Upper lobe of right lung (tissue), 1 donor: Measurements from ENCODE around the gene ATF7. TPM values are rescaled to one million over a fixed set of nuclear protein-coding genes. Genes with fewer than 3 reads are reported as not detected.
A peak's percentile ranks its signal among the peaks of the same experiment; 100 is the strongest.
"Not testable (repeated sequence)": the region's sequence is repeated elsewhere in the genome, so short reads cannot be mapped to it uniquely, and the experiment has no call there.

Experiments
- ATAC-seq: fragments of 200-7000 bp; cut with Tn5 transposase; one replicate; pipeline ENCODE4 v1.9.1; 2020; ENCODE audit warnings: mild to moderate bottlenecking, moderate library complexity
- DNase-seq: peaks from one replicate; pipeline ENCODE4 v3.0.0-alpha.2; 2020
- H3K27ac ChIP-seq: fragments of 200-600 bp; one replicate; pipeline ENCODE4 v1.8.0; 2022
- H3K27me3 ChIP-seq: fragments of 200-600 bp; one replicate; pipeline ENCODE4 v1.8.0; 2022; ENCODE audit warnings: mild to moderate bottlenecking
- H3K36me3 ChIP-seq: fragments of 200-600 bp; one replicate; pipeline ENCODE4 v1.8.0; 2022
- H3K4me1 ChIP-seq: fragments of 200-600 bp; one replicate; pipeline ENCODE4 v1.8.0; 2022
- H3K4me3 ChIP-seq: fragments of 200-600 bp; one replicate; pipeline ENCODE4 v1.8.0; 2022; ENCODE audit warnings: mild to moderate bottlenecking
- H3K9me3 ChIP-seq: fragments of 200-600 bp; one replicate; pipeline ENCODE4 v1.8.0; 2022
- intact Hi-C: fragments of 100-400 bp; cut with DNase I; formaldehyde crosslinking; loops from one replicate; pipeline ENCODE4 v1.11.0; 2022
- total RNA-seq: library from RNA; stranded (reverse); fragmentation: NEBNext Ultra II Directional; extraction: Animal tissue kit (Norgen Biotek cat#: 25700); gene quantifications from one replicate; pipeline ENCODE4 v1.2.1, GENCODE V29; 2021
- TF ChIP-seq, protein P1 (sequence below): fragments of 200-600 bp; IDR thresholded peaks from one replicate; pipeline ENCODE4 v1.8.0; 2022; ENCODE audit warnings: antibody characterized with exemption
- donor health status: DM: no; HTN: yes; CAD: no; lungs with severe emphysema.

Gene ATF7
- total RNA-seq, 1 donor from 2014 or later = 54.0 TPM

GRCh38 chr12:53551889-53552291 is 74.3 kb downstream of the ATF7 start:
- intact Hi-C loops = no loop called here
- TF ChIP-seq, protein P1, sequence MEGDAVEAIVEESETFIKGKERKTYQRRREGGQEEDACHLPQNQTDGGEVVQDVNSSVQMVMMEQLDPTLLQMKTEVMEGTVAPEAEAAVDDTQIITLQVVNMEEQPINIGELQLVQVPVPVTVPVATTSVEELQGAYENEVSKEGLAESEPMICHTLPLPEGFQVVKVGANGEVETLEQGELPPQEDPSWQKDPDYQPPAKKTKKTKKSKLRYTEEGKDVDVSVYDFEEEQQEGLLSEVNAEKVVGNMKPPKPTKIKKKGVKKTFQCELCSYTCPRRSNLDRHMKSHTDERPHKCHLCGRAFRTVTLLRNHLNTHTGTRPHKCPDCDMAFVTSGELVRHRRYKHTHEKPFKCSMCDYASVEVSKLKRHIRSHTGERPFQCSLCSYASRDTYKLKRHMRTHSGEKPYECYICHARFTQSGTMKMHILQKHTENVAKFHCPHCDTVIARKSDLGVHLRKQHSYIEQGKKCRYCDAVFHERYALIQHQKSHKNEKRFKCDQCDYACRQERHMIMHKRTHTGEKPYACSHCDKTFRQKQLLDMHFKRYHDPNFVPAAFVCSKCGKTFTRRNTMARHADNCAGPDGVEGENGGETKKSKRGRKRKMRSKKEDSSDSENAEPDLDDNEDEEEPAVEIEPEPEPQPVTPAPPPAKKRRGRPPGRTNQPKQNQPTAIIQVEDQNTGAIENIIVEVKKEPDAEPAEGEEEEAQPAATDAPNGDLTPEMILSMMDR = no peak
- ATAC-seq (no peak), DNase-seq (no peak)
- Histone ChIP-seq H3K4me3 (no peak overlapping the region), H3K27me3 (no peaks in the 10 kb centered on the region), H3K36me3 (peaks cover 51% of the 10 kb centered on the region), H3K4me1 (no peaks in the 10 kb centered on the region), H3K27ac (no peak overlapping the region), H3K9me3 (no peaks in the 10 kb centered on the region)

- Histone ChIP-seq H3K36me3 (peaks cover 51% of the 10 kb centered on the region), H3K4me1 (no peaks in the 10 kb centered on the region), H3K27ac (no peak overlapping the region), H3K4me3 (no peak overlapping the region), H3K9me3 (no peaks in the 10 kb centered on the region), H3K27me3 (no peaks in the 10 kb centered on the region)
- intact Hi-C loops = no loop called here
- ATAC-seq = no peak
- TF ChIP-seq, protein P1 = no peak
- no peak for DNase-seq
Observed at GRCh38 chr12:53550595-53550994, 75.6 kb downstream of the ATF7 start.

DNA sequence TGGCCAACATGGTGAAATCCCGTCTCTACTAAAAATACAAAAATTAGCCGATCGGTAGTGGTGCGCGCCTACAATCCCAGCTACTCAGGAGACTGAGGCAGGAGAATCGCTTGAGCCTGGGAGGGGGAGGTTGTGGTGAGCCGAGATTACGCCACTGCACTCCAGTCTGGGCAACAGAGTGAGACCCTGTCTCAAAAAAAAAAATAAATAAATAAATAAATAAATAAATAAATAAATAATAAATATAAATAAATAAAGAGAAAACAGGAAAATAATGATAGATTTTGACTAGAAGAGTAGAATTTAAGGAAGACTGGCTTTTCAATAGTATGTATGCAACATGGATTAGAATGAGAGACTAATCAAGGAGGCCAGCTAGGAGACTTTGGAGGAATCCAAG is 76.1 kb downstream of the ATF7 start:
- intact Hi-C loops, ATAC-seq, H3K27ac ChIP-seq, DNase-seq, H3K9me3 ChIP-seq, H3K4me3 ChIP-seq, H3K27me3 ChIP-seq, H3K4me1 ChIP-seq: not testable (repeated sequence)
- peaks cover 51% of the 10 kb centered on the region for H3K36me3 ChIP-seq

DNA sequence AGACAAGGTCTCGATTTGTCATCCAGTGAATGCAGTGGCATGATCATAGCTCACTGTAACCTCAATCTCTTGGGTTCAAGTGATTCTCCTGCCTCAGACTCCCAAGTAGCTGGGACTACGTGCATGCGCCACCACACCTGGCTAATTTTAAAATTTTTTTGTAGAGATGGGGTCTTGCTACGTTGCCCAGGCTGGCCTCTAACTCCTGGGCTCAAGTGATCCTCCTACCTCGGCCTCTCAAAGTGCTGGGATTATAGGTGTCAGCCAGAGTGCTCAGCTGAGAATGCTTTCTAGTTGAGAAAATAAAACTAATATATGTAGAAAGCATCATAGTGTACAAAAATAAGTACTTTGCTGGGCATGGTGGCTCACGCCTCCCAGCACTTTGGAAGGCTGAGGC is 77.8 kb downstream of the ATF7 start:
- H3K27me3 ChIP-seq, H3K27ac ChIP-seq, H3K9me3 ChIP-seq, DNase-seq, H3K4me3 ChIP-seq, H3K4me1 ChIP-seq, ATAC-seq: not testable (repeated sequence)
- peaks cover 51% of the 10 kb centered on the region for H3K36me3 ChIP-seq
- intact Hi-C loops = loop anchor here (5.0 to 10.0 kb wide), 2 partner anchors 66 to 124 kb away; no protein-coding TSS in a partner anchor

- H3K4me1 ChIP-seq = peaks cover 19% of the 10 kb centered on the region
- DNase-seq (no peak), ATAC-seq (peak; percentile 94)
- H3K36me3 ChIP-seq = peaks cover 53% of the 10 kb centered on the region
- no peak overlapping the region for H3K4me3 ChIP-seq
- H3K27me3 ChIP-seq = no peaks in the 10 kb centered on the region
- H3K9me3 ChIP-seq = no peaks in the 10 kb centered on the region
- peak overlapping the region; percentile 47 for H3K27ac ChIP-seq
- intact Hi-C loops = loop anchor here (10.0 kb wide), 1 partner anchor 71 kb away; no protein-coding TSS in a partner anchor
- TF ChIP-seq, protein P1 = peak; percentile 75
Observed at GRCh38 chr12:53543539-53543938, 82.6 kb downstream of the ATF7 start.

DNA sequence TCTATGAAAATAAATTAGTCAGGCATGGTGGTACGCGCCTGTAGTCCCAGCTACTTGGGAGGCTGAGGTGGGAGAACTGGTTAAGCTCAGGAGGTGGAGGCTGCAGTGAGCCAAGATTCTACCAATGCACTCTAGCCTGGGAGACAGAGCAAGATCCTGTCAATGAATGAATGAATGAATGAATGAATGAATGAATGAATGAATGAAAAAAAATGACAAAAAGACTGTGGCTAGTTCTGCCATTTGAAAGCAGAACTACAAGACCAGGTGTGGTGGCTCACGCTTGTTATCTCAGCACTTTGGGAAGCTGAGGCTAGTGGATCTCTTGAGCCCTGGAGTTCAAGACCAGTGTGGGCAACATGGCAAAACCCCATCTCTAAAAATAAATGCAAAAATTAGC is 86.7 kb downstream of the ATF7 start:
- ATAC-seq (no peak), DNase-seq (no peak)
- peaks cover 19% of the 10 kb centered on the region for H3K4me1 ChIP-seq
- H3K36me3 ChIP-seq = peaks cover 74% of the 10 kb centered on the region
- intact Hi-C loops = no loop called here
- no peaks in the 10 kb centered on the region for H3K9me3 ChIP-seq
- TF ChIP-seq, protein P1 = no peak
- H3K27me3 ChIP-seq = no peaks in the 10 kb centered on the region
- H3K4me3 ChIP-seq = no peak overlapping the region
- no peak overlapping the region for H3K27ac ChIP-seq

DNA sequence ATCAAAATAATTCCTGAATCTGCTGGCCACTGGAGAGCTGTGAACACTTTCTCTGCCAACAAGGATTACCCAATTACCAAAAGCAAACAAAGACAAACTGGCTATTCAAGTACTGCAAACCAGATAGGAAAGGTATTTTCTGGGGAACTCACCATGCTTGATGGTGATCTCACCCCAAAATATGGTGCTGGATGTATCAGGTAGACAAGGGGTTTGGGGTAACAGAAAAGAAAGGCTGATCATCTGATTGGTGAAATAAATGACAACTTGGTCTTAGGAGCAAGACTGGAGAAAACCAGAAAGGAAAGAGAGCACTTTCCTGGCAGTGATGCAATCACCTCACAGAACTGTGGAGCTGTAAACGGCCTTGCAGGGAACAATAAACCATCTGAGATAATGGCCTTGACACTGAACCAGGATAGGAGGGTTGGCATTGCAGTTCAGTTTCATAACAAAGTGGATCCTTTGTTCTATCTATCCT is 87.9 kb downstream of the ATF7 start:
- no peaks in the 10 kb centered on the region for H3K27me3 ChIP-seq
- peaks cover 87% of the 10 kb centered on the region for H3K36me3 ChIP-seq
- intact Hi-C loops = no loop called here
- H3K4me3 ChIP-seq = no peak overlapping the region
- H3K9me3 ChIP-seq = no peaks in the 10 kb centered on the region
- DNase-seq (no peak), ATAC-seq (peak; percentile 74)
- TF ChIP-seq, protein P1 = no peak
- H3K27ac ChIP-seq = peak overlapping the region; percentile 49
- peaks cover 10% of the 10 kb centered on the region for H3K4me1 ChIP-seq
